Brain pericyte (primary cell): ENCODE data around the gene LIPA.

Experiments
- DNase-seq: peaks from one replicate; pipeline ENCODE4 v3.0.0-alpha.2; 2012; ENCODE audit warnings: low read depth, low spot score

The LIPA gene

DNA sequence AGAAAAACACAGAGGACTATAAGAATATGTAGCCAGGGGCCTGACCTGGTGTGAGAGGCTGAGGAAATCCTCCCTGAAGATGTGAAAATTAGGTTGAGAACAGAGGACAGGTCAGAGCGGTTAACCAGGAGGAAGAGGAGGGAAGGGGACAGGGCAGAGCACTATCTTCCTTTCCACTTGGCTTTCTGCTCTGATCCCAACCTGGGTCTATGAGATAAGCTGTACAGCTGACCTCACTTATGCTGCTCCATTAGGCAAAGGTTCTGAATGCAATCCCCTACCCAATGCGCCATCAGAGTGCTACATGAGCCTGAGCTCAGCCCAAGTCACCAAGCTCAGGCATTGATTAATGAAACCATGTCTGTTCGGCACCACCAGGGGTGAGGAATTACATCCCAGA lies 10.5 kb downstream of the LIPA start:
- no peak for DNase-seq

DNA sequence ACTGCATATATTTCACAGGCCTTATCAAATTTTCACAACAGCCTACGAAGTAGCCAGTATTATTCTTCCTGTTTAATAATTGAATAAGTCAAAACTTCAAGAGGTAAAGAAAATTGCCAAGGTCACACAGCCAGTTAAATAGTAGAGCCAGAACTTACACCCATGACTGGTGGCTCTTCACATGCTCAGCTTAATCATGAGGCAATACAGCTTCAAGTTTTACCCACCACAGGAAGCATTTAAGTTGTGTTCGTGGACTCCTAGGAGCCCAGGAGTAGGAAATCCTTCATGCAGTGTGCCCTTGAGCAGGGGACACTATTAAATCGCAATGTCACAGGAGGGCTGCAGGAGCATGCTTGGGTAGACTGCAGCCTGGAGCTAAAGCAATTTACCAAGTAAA lies 11.1 kb downstream of the LIPA start:
- no peak for DNase-seq

GRCh38 chr10:89238956-89239644 lies 12.5 kb downstream of the LIPA start:
- no peak for DNase-seq

DNA sequence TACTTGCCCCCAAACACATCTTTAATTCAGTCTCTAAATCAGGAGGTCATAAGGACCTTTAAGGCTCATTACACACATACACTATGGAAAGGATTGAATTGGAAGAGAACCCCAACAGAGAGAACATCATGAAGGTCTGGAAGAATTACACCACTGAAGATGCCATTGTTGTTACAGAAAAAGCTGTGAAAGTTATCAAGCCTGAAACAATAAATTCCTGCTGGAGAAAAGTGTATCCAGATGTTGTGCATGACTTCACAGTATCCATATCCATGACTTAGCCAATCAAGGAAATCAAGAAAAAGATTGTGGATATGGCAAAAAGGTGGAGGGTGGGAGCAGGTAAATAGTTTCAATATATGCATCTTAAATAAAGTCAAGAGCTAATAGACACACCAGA lies 13.7 kb downstream of the LIPA start:
- DNase-seq = no peak

DNA sequence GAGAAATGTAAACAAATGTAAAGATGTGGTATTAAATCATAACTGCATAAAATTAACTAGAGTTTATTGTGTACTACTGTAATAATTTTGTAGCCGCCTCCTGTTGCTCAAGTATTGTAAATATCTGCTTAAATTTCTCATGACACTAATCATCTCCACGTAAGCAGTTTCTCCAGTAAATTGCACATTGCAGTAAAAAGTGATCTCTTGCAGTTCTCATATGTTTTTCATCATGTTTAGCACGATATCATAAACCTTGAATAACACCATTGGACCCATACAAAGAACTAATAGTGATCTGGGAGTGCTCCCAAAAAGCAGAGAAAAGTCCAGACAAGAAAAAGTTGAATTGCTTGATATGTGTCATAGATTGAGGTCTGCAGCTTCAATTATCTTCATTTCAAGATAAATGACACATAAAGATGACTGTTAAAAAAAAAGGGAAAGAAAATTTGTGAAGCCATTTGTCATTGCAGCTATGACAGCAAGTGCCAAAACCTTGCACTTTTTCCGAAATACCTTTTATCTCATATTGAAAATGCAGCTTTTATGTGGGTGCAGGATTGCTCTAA lies 15.3 kb downstream of the LIPA start:
- DNase-seq = no peak

DNA sequence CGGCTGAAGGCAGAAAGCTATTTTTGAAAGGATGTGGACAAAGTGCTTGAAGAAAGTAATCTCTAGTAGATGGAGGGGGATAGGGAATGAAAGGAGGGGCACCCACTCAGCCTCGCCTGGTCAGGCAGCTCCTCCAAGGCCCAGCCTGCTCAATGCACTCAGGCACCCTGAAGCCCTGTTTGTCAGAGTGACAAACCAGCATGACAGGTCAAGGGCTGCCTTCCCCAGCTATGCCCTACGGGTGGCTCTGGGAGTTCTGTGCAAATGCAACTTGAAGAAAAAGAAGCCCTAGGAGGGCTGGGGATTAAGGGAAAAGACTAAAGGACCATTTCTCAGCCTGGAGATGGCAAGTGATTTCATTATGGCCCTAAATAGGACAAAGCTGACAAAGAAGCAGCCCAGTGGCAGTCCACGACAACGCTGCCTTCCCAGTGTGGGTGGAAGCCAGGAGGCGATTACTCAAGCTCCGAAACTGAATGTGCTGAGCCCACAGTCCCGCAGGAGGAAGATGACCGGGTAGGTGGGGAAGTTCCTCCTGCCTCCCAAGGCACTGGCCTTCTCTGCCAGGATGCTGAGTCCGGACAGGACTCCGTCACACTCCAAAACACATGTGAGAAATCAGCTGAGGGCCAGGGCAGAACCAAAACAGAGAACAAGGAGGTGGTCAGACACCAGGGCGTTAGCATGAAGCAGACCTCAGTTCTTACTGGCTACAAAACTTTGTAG lies 16.3 kb downstream of the LIPA start:
- no peak for DNase-seq

DNA sequence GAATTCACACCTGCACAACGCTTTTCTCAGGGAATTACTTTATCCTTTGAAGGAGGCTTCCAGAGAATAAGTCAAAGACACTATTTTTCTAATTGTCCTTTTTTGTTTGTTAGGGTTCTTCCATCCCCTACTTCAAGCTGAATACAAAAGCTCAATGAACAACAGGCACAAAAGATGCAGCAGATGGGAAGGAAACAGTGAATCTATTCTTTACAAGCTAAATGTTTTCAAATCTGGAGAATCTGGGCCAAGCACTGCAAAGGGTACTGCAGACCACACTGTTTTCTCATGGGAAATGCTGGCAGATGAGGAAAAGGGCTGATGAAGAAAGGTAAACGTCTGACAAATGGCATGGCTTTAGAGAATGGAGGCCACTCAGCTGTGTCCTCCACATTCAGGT lies 18.5 kb downstream of the LIPA start:
- DNase-seq = no peak

DNA sequence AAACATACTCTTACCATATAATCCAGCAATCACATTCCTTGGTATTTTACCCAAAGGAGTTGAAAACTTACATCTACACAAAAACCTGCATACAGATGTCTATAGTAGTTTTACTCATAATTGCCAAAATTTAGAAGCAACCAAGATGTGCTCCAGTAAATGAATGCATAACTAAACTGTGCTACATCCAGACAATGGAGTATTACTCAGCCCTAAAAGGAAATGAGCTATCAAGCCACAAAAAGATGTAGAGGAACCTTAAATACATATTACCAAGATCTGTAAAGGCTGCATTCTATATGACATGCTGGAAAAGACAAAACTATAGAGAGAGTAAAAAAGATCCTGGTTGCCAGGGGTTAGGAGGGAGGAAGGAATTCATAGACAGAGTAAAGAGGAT lies 22.6 kb downstream of the LIPA start:
- DNase-seq = no peak

DNA sequence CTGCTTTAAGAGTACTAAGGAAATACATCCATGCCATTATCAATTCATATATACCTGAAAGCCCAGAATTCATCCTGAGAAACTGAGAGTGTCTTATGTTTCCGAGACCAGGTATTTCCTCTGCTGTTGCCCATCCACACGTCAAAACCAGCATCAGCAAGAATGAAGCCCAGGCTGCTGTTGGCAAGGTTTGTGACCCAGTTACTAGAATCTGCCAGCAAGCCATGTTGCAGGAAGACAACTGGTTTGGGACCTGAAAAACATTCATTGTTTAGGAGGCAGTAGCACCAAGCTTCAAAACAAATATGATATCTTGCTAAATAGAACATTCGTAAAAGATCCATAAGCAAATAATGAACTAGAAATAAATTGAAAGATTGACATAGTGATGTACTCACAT lies 23.4 kb downstream of the LIPA start:
- no peak for DNase-seq

GRCh38 chr10:89226891-89227290 lies 24.7 kb downstream of the LIPA start:
- no peak for DNase-seq

GRCh38 chr10:89224739-89225443 lies 26.7 kb downstream of the LIPA start:
- no peak for DNase-seq

- no peak for DNase-seq
Observed at GRCh38 chr10:89221919-89222318, 29.7 kb downstream of the LIPA start.

- DNase-seq = no peak
Observed at GRCh38 chr10:89219513-89220218, 31.9 kb downstream of the LIPA start.

DNA sequence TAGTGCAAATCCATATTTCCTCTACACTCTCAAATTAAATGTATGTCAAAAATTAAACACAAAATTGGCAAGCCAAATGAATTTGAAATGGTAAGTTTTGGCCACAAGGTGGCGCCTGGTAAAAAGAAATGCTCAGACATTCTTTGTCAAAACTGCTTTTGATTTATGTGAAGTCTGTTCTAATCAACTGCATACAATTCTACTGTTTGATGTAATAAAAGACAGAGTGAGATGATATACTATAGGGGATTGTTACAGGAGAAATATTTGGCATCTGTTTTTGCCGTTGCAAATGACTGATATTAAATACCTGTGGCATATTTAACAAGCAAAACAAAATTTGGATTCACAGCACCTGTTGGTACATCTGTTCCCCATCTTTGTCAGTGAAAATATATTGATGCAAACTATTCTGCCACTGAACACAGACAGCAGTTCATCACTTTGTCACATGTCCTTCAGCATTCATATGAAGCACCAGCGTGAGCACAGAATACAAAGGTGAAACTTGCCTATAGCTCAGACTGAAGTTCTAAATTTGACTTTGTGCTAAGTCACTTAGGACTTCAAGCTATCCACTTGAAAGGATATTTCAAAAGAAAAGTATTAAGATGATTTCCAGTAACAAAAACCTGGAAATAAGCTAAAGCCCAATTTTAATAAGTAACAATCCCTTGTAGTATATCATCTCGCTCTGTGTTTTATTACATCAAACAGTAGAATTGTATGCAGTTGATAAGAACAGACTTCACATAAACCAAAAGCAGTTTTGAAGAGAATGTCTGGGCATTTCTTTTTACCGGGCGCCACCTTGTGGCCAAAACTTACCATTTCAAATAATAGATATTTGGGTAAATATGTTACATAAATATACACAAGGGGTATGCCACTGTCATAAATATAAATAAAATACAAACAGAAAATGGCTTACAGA lies 34.3 kb downstream of the LIPA start:
- no peak for DNase-seq

- no peak for DNase-seq
Observed at GRCh38 chr10:89216056-89216455, 35.5 kb downstream of the LIPA start.

GRCh38 chr10:89215511-89215910 lies 36.1 kb downstream of the LIPA start:
- DNase-seq = no peak

- no peak for DNase-seq
Observed at GRCh38 chr10:89214566-89215165, 36.9 kb downstream of the LIPA start.

- no peak for DNase-seq
Observed at GRCh38 chr10:89213191-89213808, 38.3 kb downstream of the LIPA start.

- DNase-seq = no peak
Observed at GRCh38 chr10:89210794-89211425, 40.7 kb downstream of the LIPA start.
